Stimulated activated CD8-positive, alpha-beta memory T cell treated with anti-CD3 and anti-CD28 coated beads, Interleukin-15, amount 100 ng/mL, for 4 hours (primary cell): ENCODE measurements around the gene SMURF2.
"Not testable (repeated sequence)": the region's sequence is repeated elsewhere in the genome, so short reads cannot be mapped to it uniquely, and the experiment has no call there.

Experiments used
- DNase-seq, 2 donors: peaks; one replicate each; pipeline ENCODE4 v3.0.0-alpha.2; 2020; ENCODE audit warnings: low read depth in 2 of 2

Gene SMURF2

DNA sequence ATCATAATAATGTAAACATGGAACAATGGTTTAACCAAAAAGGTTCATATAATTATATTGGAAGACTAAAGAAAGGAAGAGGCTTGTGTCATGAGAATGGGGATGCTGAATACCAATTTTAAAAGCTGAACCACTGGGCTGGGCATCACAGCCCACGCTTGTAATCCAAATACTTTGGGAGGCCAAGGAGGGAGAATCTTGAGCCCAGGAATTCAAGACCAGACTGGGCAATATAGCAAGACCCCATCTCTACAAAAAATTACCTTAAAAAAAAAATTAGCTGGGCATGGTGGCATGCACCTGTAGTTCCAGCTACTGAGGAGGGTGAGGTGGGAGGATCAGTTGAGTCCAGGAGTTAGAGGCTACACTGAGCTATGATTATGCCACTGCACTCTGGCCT is 65.1 kb downstream of the SMURF2 start:
- DNase-seq = no peak

GRCh38 chr17:64596439-64596838 is 65.7 kb downstream of the SMURF2 start:
- no peak for DNase-seq

DNA sequence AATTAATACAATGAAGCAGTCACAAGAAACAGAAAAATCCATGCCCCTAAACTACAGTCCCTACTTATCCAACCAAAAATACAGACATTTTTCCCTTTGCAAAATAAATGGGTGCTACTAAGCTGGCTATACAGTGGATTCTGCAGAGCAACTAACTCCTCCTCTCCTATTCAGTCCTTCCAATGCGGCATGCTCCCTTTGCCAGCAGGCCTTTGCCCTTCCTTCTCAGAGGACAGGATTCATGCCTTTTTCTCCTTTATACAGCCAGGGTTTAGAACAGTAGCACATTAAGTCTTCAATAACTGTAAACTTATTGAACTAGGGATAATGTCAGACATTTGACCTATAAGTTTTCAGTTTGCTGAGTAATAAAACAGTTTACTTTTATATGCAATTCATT is 70.2 kb downstream of the SMURF2 start:
- no peak for DNase-seq

DNA sequence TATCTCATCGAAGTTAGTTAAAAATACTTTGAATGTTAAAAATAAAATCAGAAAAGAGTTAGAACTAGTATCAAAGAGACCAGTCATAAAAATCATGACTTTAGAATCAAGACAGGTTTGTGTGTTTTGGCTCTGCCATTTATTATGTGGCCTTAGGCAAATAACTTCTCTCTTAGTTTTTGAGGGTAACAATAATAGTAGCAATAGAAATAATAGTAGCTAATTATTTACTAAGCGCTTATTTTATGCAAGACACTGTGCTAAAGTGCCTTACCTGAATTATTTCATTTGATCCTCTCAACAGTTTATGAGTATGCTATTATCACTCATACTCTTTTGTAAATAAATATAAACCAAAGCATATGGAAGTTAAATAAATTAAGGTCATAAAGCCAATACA is 77.0 kb downstream of the SMURF2 start:
- no peak for DNase-seq

DNA sequence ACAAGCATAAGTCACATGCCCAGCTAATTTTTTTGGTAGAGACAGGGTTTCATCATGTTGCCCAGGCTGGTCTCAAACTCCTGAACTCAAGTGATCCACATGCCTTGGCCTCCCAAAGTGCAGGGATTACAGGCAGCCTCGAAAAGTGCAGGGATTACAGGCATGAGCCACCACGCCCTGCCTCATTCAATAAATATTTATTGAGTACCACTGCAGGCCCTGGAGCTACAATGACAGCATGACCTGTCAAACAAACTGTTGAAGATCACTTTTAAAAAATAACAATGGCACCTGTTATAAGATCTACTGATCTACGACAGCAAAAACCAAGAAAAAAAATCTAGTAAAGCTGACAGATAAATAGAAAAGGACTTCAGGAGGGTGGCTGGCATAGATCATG is 79.1 kb downstream of the SMURF2 start:
- no peak for DNase-seq

DNA sequence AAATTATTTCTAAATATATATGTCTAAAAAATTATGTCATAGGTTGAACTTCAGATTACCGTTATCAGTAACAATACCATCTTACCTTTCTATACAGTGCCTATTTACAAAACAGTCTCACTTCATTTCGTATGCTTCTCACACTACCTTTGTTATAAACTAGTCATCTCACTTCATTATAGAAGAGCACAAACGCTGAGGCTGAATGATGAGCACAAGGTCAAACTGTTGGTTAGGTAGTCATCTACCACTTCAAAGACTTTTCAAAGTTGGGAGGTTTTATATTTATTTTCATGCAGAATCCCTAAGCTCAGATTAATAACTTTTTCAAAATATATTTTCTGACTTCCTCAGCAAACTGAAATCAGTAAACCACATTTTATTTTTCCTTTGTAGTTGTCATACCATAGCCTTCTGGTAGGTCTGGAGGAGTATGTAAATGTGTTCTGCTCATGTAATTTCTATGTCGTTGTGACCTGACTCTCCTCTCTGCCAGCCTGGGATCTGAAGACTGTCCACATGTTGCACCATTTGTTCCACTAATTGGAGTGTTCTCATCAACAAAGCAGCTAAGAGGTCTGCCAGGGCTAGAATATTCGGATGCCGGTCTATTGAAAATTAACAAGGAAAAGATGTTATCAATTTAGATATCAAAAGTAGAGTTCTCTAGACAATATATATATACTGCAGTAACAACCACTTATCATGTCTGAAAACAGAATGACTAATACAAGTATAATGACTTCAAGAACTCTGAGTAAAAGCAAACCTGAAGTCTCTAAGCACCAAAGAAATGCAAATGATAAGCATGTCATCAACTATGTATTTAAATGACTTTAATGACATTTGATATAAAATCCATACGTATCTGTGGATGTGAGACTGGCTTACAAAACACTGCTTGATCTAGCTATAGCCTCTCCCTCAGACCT is 81.5 kb downstream of the SMURF2 start:
- no peak for DNase-seq

DNA sequence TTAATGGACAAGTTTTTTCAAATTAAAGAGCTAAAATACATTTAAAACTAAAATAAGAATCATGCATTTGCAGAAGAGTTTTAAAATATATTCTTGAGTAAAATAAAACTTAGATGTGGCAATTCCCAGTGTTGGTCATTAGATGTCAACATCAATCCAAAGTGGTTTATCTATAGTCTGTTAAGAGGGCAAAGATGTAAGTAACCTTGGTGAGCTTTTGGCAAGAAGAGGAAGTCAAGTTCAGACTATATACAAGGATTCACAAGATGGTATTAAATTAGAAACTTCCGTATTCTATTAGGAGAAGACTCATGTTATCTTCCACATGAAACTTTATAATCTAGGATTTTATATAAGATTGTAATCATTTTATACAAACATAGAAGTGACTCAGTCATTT is 82.2 kb downstream of the SMURF2 start:
- DNase-seq = no peak

DNA sequence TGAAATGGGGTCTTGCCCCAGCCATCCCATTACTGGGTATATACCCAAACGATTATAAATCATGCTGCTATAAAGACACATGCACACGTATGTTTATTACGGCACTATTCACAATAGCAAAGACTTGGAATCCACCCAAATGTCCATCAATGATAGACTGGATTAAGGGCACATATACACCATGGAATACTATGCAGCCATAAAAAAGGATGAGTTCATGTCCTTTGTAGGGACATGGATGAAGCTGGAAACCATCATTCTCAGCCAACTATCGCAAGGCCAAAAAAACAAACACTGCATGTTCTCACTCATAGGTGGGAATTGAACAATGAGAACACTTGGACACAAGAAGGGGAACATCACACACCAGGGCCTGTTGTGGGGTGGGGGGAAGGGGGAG is 85.1 kb downstream of the SMURF2 start:
- not testable (repeated sequence) for DNase-seq

GRCh38 chr17:64575431-64575830 is 86.7 kb downstream of the SMURF2 start:
- DNase-seq = no peak

DNA sequence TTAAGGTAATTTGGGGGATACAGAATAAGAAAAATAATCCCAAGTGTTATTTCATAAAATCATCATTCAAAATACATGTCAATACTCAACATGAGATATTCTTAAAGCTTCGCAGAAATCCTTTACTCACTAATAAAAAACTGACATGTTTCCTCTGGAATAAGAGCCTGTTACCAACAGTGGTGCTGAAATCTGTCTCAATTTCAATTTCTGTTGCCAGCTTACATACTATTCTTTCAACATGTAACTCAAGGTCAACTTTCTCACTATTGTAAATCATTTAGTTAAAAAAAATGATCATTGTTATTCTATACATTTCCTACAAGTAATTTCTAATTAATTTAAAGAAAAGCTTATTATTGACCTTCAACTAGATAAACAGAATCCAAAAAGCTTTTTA is 87.5 kb downstream of the SMURF2 start:
- DNase-seq = no peak

DNA sequence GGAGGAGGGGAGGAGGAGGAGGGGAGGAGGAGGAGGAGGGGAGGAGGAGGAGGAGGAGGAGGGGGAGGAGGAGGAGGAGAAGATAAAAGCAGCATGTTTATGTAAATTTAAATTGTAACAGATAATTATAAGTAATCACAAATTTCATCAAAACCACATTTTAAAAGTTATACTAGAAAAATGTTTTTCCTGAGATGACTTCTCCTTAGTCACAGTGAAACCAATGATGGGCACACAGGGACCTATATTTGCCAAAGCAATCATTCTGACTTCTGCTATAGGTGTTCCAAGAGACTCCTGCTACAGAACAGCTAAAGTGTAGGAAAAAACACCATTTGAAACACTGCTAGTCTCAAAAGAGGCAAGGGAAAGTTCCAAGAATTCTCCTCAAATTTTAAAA is 88.9 kb downstream of the SMURF2 start:
- DNase-seq = no peak

DNA sequence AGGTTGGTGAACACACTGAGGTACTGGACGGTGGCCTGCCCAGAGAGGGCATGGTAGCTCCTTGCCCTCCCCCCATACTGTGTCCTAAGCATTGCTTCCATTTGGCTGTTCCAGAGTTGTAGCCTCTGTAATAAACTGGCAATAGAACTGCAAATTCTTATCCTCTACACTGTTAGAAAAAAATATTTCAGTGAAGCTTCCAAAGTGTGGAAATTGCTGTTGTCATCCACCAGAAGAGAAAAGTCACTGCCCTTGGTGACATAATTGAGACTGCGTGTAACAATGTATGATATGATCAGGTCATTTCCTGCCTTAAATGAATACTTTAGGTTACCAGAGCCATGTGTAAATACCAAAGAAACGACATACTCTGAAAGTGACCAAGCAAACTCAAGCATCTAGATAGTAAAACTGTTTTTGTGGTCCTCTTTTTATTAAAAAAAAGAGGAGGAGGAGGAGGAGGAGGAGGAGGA is 89.4 kb downstream of the SMURF2 start:
- no peak for DNase-seq

- DNase-seq = no peak
Measured at GRCh38 chr17:64571746-64572145, 90.4 kb downstream of the SMURF2 start.

- no peak for DNase-seq
Measured at GRCh38 chr17:64565563-64565962, 96.5 kb downstream of the SMURF2 start.

GRCh38 chr17:64564098-64564497 is 98.0 kb downstream of the SMURF2 start:
- DNase-seq = no peak

- no peak for DNase-seq
Measured at GRCh38 chr17:64555281-64555680, 106.8 kb downstream of the SMURF2 start.

- DNase-seq = no peak
Measured at GRCh38 chr17:64554028-64554637, 108.0 kb downstream of the SMURF2 start.

DNA sequence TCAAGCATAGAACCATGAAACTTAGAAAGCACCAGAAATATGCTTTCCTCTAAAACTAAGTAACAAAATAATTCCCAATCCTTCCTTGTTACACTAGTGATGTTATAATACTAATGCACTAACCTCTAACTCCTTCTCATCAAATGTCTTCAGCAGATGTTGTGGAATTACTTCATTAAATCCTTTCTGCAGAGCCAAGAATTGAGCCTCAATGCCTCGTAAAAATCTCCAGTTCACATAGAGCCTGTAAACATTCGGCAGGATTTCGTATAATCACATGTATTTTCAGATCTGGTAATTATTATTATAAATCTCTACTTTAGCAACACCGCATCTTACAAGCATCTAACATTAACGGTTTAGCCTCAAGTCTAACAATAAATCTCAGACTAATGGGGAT is 110.6 kb downstream of the SMURF2 start:
- DNase-seq = no peak

GRCh38 chr17:64547319-64547718 is 114.8 kb downstream of the SMURF2 start:
- no peak for DNase-seq

DNA sequence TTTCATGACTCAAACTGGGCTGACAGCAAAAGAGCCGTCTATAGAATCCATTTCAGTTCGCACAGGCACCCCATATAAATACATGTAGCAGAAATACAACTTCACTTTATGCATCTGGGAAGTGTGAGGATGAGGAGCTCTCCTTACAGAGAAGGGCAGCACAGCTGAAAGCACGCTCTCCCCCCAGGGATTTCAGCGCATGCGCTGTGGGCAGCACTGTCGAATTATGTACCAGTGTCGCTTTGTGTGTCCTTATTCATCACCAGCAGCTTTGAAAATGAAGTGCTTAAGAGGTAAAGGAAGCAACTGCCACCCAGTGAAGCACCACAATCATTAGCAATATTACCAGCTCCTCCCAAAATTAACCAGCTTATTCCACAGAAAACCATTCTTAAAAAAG is 115.4 kb downstream of the SMURF2 start:
- no peak for DNase-seq

DNA sequence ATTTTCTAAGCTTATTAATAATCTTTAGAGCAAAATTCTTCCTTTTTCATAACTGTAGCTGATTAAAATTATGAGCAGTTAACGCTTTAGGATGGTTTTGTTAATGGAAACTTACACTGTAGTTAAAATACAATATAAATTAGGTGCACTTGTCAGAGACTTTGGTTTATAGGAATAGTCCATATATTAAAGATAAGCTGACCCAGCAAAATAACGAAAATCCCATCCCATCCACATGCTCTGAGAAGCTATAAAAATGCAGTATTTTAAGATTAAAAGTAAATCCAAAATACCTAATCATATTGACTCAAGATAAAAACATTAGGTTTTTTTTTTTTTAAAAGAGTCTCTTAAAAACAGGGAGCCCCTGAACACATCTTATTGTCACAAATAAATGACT is 117.4 kb downstream of the SMURF2 start:
- DNase-seq = no peak

DNA sequence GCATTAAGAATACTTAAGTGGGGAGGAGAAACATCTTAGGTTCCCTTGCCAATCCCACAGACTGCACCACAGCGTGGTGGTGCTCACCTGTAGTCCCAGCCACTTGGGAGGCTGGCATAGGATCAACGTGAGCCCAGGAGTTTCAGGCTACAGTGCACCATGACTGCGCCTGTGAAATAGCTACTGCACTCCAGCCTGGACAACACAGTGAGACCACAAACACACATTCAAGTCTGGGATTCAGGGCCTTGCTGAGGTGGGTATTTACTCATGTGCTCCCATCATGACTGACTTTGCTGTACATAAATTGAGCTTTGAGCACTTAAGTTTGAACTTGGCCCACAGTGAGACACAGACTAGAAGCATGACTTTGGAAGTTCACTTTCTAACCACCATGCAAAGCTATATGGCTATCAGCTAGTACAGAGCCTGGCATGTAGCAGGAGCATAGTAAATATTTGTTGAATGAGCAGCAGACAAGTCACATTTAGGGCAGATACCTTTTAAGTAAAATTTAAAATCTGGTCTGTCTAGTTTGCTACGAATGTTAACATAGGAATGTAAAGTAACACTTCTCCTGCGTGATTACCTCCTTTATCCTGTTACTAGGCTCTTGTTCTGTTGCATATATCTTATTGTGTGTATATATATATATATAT is 121.9 kb downstream of the SMURF2 start:
- DNase-seq = no peak
